ENCODE measurements around the gene SPRY4. TPM values are rescaled to one million over a fixed set of nuclear protein-coding genes. Genes with fewer than 3 reads are reported as not detected.

SPRY4 gene
- total and polyA plus RNA-seq, 2 of the 8 experiments (the other 6 are each of a cell fraction or from before 2014, with no cell fraction given), result 59.1 to 113 TPM

DNA sequence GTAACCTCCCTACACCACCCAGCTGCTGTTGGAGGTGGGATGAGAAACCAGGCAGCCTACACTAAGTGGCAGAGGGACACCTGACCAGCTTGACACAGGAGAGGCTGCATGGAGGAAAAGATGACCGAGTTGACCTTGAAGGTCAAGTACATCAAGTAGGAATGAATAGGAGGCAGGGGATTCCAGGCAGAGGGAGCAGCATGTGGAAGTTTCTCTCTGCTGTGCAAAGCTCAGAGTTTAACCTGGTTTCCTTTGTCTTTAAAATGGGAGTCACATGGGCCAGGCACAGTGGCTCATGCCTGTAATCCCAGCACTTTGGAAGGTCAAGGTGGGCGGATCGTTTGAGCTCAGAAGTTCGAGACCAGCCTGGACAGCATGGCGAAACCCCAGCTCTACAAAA lies 32.6 kb downstream of the SPRY4 start (continued):
- TF ChIP-seq SP2 (IDR thresholded peaks at IDR 0.05; ENCODE audit: low read length), result no peak

Measured in H1 (cell line).